Retinal pigment epithelial cell (primary cell): ENCODE measurements around the gene AJM1.
"Not testable (repeated sequence)": the region's sequence is repeated elsewhere in the genome, so short reads cannot be mapped to it uniquely, and the experiment has no call there.

Experiments used
- DNase-seq: peaks from one replicate; pipeline ENCODE4 v3.0.0-alpha.2; 2010; ENCODE audit warnings: low read depth
- H3K4me3 ChIP-seq: 2 replicates; pipeline ENCODE4 v1.5.1; 2011; ENCODE audit warnings: mild to moderate bottlenecking, low read length, control low read depth, moderate library complexity
- CTCF ChIP-seq: conservative IDR thresholded peaks from 2 replicates; pipeline ENCODE4 v1.5.1; 2011; ENCODE audit warnings: low read depth, low read length, control low read depth, inconsistent platforms

AJM1 gene

GRCh38 chr9:136840877-136841645, 1.2 kb upstream of the AJM1 start:
- H3K4me3 ChIP-seq: no peak overlapping the region
- no peak for TF ChIP-seq CTCF
- DNase-seq: no peak

GRCh38 chr9:136841646-136842379, 465 bp upstream of the AJM1 start:
- not testable (repeated sequence) for H3K4me3 ChIP-seq, DNase-seq

DNA sequence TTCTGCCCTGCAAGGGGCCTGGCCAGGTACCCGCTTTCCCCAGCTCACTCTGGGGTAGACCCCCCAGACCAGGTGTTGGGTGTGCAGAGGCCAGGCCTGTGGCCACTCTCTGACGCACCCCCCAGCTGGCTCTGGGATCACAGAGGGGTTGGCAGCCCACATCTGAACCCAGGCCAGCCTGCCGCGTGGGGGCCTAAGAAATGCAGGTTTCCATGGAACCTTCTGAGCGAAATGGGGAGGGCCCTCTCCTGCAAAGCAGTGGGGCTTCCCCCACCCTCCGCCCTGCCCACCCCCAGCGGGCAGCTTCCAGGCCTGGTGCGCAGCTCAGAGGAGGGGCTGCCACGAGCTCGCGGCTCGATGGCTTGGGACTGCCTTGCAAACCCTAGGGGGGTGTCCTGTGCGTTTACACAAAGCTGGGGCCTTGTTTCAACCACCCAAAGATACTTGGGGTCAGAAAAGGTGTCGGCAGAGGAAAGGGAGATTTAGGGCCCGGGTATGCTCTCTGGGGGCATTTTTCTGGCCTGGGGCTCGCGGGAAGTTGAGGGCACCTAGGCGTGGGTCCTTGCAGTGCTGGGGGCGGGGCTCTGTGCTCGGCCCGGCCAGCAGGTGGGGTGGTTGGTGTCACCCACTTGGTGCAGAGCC, 1.0 kb downstream of the AJM1 start:
- not testable (repeated sequence) for H3K4me3 ChIP-seq, DNase-seq

GRCh38 chr9:136843801-136844740, 1.8 kb downstream of the AJM1 start:
- peak; percentile 39 for TF ChIP-seq CTCF
- not testable (repeated sequence) for DNase-seq, H3K4me3 ChIP-seq

GRCh38 chr9:136844761-136845464, 2.6 kb downstream of the AJM1 start:
- DNase-seq: no peak
- no peak for TF ChIP-seq CTCF
- no peak overlapping the region for H3K4me3 ChIP-seq

- H3K4me3 ChIP-seq: no peak overlapping the region
- TF ChIP-seq CTCF: no peak
- DNase-seq: no peak
Measured at GRCh38 chr9:136845465-136846260, 3.4 kb downstream of the AJM1 start.
